ENCODE results near the gene OR2F2.
A peak's percentile ranks its signal among the peaks of the same experiment; 100 is the strongest.

The OR2F2 gene, protein sequence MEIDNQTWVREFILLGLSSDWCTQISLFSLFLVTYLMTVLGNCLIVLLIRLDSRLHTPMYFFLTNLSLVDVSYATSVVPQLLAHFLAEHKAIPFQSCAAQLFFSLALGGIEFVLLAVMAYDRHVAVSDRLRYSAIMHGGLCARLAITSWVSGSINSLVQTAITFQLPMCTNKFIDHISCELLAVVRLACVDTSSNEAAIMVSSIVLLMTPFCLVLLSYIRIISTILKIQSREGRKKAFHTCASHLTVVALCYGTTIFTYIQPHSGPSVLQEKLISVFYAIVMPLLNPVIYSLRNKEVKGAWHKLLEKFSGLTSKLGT

DNA sequence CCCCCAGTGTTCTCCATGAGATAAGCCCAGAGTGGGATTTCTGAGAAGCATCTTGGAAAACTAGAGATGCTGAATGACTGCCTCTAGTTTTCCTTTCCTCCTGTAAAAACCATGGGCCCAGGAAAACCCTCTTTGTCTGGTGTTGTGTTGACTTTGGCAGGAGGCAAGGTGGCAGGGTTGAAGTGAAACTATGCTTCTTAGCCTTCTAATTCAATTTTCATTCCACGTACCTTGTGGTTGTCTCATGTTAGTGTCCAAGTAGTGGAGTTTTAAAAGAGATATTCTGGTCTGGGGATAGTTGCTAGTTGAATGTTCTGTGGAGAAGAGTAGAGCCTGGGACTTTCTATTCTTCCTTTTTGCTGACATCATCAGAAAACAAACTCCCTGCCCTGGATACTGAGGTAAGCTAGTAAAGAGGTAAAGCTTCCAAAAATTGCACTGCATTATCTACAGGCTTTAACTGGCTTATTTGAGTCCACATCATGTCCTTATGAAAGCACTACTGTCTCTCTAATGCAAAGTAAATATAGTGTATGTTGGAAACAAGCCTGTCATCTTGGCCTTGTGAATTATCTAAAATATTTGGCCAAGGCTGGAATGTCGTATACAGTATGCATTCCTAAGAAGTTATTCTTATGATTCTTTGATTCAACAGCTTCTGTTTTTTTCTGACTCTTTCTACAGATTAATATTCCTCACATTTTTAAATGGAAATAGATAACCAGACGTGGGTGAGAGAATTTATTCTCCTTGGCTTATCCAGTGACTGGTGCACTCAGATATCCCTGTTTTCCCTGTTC, at the start of gene OR2F2:
Gene OR2F2 (plus strand): TSS at position 708 of the 800 bp plus-strand sequence. CDS start 0 bp downstream, at position 708.
- no peak for DNase-seq (ENCODE audit: low spot score)
- no peak for FAIRE-seq

DNA sequence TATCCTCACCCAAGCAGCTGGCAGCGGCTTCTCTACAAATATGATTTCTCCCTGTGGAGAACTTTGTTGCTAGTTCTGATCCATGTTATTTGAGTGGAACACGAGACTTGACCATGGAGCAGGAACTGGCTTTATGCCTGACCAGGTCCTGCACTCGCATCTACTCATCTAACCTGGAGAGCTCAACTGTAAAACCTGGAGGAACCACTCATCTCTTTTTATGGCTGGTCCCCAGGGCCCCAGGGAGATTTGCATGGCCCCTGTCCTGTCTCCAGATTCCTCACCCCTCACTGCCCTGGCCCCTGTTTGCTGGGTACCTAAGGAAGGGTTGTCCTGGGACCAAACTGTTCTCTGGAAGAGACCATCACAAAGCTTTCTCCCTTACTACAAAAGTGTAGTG, 49.1 kb upstream of the OR2F2 start:
- FAIRE-seq (no peak), DNase-seq (ENCODE audit: low spot score) (no peak)

DNA sequence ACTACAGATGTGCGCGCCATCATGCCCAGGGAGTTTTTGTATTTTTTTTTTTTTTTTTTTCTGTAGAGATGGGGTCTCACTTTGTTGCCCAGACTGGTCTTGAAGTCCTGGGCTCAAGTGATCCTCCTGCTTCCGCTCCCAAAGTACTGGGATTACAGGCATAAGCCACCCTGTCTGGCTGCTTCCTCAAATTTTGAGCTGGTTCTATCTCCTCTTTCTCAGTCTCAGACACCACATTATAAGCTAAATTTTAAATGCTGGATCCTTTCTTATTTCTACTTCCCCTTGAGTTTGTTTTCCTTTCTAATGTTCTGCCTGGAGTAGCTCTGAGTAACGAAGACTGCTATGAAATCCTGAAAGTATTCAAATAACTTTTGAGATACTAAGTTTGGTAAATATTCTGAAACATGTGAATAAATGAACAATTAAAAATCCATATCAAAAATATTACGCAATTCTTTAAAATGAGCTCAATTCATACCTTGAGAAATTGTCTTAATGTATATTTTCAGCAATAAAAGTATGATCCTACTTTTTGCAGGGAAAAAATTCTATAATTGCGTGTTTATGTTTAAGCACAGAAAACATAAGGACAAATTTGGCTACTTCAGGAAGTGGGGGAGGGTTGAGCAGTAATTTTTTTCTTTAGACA, 48.1 kb upstream of the OR2F2 start:
- no peak for DNase-seq (ENCODE audit: low spot score)
- FAIRE-seq: no peak

DNA sequence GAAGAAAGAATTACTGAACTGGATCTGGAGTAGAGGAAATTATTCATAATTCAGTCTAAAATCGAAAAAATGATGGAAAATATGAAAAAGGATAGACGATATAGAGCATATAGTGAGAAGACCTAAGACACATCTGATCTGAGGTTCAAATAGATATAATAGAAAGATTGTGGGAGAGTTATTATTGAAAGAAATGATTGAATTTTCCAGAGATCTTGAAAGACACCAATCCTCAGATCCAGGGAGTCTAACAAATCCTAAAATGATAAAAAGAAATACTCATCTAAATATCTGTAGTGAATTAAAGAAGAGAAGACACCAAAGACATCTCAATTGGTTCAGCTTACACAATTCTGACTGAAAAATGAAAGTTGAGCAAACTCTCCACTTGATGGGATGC, 46.0 kb upstream of the OR2F2 start:
- DNase-seq (ENCODE audit: low spot score) (no peak), FAIRE-seq (no peak)

DNA sequence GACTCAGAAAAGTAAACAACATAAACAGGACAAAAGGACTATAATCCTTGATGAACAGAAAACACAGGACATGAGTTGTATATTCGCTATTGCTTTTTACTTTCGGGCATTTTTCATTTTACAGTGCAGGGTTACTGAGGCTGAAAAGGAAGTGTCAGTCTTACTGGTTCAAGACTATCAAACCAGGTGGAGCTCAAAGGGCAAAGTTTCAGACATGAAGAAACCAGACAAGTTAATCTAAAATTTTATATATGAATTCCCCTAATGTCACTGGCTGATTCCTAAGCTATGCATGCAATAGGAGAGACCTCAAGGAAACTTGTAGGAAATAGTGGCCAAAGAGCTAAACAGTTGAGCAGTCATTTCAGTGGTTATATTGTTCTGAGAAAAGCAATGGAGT, 44.5 kb upstream of the OR2F2 start:
- FAIRE-seq: no peak
- DNase-seq (ENCODE audit: low spot score): no peak

DNA sequence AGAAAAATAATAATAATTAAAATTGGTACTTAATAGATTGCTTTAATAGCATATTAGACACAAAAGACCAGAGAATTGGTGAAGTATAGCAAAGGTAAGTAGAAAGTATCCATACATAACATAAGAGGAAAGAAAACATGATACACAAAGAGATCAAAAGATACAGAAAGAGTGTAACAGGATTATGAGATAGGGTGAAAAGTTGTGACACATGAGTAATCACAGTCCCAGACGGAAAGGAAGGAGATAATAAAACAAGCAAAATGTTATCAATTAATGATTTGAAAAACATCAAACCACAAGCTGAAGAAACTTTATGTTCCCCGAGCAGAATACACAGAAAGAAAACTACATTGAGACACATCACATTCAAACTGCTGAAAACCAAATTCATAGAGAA, 43.6 kb upstream of the OR2F2 start:
- FAIRE-seq (no peak), DNase-seq (ENCODE audit: low spot score) (no peak)

DNA sequence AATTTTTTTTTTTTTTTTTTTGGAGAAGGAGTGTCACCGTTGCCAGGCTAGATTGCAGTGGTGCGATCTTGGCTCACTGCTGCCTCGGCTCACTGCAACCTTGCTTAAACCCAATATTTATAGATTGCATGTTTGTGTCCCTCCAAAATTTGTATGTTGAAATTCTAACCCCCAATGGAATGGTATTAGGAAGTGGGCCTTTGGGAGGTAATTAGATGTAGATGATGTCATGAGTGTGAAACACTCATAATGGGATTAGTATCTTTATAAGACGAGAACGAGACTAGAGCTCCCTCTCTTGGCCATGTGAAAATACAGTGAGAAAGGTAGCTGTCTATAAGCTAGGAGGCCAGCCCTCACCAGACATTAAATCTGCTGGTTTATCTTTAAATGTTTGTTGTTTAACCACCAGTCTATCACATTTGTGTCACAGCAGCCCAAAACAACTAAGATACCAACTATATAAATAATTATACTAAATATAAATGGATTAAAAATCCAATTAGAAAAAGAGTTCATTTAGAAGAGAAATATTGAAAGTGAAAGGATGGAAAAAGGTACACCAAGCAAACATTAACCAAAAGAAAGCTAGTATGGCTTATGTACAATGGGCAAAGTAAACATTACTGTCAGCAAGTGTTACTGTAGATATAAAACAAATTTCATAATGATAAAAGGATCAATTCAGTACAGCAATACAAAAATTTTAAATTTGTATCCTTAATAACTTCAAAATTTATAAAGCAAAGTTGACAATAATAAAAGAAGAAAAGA, 42.3 kb upstream of the OR2F2 start:
- FAIRE-seq (no peak), DNase-seq (ENCODE audit: low spot score) (no peak)

DNA sequence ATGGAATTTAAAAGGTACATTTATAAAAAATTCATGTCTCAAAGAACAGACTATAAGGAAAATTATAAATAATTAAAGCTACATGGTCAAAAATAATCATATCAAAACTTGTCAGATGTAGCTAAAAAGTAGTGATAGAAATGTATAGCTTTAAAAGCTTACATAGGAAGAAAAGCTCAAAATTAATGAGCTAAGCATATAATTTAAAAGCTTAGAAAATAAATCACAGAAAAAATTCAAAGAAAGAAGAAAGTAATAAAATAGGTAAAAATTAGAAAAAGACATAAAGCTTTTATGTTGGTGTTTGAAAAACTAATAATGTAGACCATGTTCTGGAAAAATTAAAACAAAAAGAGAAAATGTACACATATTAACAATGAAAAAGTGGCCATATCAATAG, 38.4 kb upstream of the OR2F2 start:
- no peak for DNase-seq (ENCODE audit: low spot score)
- no peak for FAIRE-seq

DNA sequence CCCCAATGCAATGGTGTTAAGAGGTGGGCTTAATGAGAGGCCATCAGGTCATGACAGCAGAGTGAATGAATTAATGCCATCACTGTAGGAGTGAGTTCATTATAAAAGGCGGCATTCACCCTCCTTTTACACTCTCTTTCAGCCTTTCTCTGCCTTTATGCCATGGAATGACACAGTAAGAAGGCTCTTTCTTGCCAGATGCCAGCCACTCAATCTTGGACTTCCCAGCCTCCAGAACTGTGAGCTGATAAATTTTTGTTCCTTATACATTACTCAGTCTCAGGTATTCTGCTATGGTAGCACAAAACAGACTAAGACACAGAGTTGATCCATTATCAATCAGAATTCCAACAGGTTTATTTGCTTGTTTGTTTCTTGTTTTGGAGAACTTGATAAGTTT, 36.2 kb upstream of the OR2F2 start:
- DNase-seq (ENCODE audit: low spot score) (no peak), FAIRE-seq (no peak)

DNA sequence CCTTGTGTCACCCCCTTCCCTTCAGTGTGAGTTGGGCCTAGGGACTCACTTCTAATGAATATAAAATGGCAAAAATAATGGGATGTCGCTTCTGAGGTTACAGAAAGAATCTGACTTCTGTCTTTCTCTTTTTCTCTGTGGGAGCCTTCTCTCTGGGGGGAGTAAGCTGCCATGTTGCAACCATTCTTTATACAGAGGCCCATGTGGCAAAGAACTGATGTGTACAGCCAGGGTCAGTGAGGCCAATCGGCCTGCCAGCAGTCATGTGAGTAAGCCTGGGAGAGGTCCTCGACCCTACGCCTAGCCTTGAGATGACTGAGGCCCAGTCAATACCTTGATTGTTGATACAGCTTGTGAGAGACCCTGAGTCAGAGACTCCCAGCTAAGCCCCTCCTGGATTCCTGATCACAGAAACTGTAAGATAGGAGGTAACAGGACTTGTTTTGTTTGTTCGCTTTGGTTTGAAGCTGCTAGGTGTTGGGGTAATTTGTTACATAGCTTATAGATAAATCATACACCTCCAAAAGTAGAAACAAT, 34.7 kb upstream of the OR2F2 start:
- FAIRE-seq: no peak

DNA sequence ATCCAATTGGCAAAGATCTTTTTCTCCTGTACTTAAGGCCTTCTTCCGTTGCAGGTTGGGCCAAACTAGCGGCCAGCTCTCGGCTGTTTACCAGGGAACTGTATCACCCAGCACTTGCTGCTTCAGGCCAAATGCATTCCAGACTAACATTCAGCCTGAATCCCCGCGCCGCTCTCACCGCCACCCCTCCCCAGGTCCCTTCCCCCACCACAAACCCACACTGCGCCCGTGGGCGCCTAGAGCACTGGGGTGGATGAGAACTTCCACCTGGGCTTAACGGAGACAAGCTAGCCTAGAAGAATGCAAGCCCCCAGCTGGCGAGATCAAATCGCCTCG, 33.7 kb upstream of the OR2F2 start:
- DNase-seq (ENCODE audit: low spot score): no peak
- no peak for FAIRE-seq

More for the DNA sequence above, 34.7 kb upstream of the OR2F2 start:
- no peak for DNase-seq (ENCODE audit: low spot score)

DNA sequence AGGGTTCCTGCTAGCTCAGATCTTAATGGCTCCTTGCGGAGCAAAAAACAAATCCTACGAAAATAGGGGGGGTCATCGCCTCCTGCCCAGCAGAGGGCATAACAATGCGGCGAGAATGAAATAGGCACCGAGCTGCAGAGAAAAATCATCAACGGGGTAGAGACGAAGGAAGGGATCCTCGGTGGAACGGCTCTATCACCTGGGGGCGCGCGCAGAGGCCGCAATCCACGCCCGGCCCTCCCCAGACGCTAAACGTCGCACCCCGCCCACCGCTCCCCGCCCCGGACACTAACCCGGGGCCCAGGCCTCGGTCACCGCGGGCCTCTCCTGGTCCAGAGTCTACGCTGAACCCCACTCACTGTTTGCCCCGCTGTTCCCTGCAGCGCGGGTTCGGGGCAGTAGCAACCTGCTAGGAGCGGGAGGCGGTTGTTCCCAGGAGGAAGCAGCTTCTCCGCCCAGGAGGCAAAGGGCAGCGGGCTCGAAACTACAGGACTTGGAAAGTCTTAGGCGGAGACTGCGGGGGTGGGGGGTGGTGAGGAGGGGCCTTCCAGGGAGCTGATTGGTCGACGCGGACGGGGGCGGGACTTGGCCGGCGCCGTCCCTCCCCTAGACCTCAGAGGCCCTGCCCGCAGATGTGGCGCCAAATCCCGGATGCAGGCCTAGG, 33.2 kb upstream of the OR2F2 start, which contains the start of gene TCAF1:
Gene TCAF1 (minus strand): TSS at position 509 of the 664 bp plus-strand sequence. CDS start 25,568 bp downstream, outside the sequence.
- no peak for FAIRE-seq
- peak; percentile 95 for DNase-seq (ENCODE audit: low spot score)

DNA sequence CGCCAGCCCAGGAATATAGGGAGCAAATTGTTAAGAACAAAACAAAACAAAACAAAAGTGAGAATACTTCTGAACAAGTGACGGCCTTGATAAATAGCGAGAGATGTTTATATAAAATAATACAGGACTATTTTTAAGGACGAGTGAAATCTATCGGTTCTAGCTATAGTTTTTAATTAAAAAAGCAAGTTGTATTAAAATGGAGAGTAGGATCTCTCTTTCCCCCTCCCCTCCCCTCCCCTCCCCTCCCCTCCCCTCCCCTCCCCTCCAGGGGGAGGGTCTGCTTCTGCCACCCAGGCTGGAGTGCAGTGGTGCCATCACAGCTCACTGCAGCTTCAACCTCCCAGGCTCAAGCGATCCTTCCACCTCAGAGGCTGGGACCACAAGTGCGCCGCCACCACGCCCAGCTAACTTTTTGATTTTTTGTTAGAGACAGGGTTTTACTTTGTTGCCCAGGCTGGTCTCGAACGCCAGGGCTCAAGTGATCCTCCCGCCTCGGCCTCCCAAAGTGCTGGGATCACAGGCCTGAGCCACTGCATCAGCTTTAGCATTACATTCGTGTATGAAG, 32.6 kb upstream of the OR2F2 start:
- DNase-seq (ENCODE audit: low spot score): no peak

DNA sequence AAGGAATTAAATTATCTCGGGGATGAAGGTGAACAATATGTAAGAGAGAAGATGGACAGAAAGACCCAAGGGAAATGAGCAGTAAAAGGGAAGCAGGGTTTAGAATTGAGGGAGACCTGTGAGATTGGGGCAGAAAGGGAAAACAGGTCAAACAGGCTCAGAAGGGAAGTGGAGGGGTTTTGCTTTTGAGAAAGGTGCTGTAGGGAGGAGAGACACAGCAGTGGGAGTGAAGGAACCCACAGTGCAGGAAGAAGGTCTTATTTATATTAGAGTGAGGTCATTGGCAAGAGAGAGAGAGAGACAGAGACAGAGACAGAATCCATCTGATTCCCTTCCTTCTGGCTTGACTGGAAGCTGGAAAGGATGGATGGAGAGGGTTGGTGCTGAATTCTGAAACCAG, 29.5 kb upstream of the OR2F2 start:
- DNase-seq (ENCODE audit: low spot score) (no peak), FAIRE-seq (no peak)

More for the DNA sequence above, 32.6 kb upstream of the OR2F2 start:
- FAIRE-seq: no peak

DNA sequence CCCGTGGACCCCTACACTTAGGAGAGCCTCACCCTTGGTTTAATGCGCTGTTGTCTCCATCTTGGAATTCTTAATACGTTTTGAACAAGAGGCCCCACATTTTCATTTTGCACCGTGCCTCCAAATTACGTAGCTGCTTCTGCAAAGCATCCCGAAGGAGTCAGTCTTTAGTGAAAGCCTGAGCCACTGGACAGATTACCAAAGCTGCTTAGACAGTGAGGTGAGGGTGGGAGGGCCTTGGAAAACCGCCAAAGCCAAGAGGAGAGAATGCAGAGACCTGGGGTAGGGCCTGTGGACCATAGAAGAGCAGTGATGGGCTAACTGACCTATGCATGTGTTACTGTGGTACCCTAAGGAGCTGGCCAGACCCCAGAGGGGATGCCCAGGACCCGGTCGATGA, 28.9 kb upstream of the OR2F2 start:
- no peak for DNase-seq (ENCODE audit: low spot score)
- FAIRE-seq: no peak

DNA sequence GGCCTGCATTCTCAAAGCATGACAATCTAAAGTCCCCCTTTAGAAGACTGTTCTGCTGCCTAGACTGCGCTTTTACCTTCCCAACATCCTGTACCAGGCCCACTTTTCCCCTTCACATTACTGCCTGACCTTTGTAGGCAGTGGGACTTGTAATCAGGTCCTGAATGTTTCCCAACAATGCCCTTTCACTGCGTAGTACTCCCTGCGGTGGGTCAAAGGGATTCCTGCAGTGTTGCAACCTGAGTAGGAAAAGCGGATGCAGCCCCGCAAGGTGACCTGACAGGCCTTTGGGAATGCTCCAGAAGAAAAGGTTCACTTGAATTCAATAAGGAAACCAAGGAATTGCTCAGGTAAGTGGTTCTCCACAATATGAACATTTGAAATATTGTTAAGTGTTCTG, 28.1 kb upstream of the OR2F2 start:
- FAIRE-seq: no peak
- no peak for DNase-seq (ENCODE audit: low spot score)

DNA sequence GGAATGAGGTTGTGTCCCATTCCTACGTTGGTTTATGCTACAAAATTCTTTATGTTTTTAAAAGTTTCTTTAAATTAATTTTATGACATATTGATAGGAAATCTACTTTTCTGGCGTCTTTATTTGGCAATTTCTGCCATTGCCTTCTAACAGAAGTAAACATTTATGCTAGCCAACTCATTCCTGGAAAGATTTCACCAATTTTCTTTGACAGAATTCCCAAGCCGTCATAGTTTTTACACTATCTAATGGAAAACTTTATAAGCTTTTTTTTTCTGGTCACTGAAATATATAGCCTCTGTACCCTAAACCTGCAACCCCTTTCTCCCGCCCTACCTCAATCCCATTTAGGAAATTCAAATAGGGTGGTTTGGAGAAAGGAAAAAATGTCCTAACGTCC, 26.9 kb upstream of the OR2F2 start:
- FAIRE-seq: no peak
- no peak for DNase-seq (ENCODE audit: low spot score)

DNA sequence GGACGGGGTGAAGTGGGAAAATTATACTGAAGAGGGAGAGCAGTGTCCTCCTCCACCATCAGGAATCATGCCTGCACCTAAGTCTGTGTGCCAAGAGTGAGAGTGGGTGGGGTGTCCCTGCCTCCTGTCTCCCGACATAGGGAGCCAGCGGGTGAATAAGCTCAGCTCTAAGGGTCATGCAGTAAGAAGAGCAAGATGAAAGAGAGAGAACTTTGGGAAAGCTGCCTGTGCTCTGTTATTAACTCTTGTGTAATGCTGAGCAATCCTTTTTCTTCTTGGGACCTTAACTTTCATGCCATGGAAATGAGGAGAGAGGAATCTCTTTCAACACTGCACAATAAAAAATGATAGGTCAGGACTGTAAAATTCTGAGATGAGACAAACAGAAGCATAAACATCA, 25.2 kb upstream of the OR2F2 start:
- no peak for FAIRE-seq
- no peak for DNase-seq (ENCODE audit: low spot score)

DNA sequence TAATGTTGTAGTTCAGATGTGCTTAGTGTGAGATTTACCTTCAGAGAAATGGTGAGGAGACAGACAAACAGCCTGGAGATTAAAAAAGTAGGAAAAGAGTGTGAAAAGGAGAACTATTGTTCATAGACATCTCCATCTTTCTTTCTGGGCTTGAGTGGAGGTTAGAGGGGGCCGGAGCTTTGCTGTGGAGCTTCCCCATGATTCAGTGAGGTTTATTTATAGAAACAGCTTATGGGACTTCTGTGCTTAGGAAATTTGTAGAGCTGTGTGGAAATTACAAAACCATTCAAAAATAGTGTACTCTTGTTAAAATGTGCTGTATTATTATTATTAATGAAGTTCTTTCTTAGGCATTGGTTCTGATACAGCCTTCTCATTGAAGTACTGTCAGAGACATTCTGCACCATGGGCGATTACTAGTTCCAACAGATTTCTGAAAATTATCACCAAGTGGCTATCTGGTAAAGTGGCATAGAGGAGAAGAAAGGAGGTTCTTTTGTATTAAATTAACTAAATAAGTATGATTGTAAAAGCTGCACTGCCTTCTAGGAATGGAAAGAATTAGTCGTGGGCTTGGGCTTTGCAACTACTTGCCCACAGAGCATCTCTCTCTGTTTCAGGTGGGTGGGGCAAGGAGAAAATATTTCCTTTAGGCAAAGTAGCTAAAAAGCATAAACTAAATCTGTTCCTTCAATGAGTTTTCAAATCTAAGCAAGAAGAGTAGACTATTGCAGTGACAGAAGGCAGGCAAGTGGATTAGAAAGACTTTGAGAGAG, 24.4 kb upstream of the OR2F2 start:
- FAIRE-seq: no peak
- no peak for DNase-seq (ENCODE audit: low spot score)
